ENCODE measurements around the gene BCAP29.
"Not testable (repeated sequence)": the region's sequence is repeated elsewhere in the genome, so short reads cannot be mapped to it uniquely, and the experiment has no call there.

The BCAP29 gene

DNA sequence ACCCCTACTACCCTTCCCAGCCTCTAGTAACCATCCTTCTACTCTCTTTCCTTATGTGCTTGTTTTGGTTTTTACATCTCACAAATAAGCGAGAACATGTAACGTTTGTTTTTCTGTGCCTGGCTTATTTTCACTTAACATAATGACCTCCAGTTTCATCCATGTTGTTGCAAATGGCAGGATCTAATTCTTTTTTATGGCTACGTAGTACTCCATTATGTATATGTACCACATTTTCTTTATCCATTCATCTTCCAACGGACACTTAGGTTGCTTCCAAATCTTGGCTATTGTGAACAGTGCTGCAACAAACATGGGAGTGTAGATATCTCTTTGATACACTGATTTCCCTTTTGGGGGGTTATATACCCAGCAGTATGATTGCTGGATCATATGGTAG is 47.0 kb downstream of the BCAP29 start:
- DNase-seq: no peak

DNA sequence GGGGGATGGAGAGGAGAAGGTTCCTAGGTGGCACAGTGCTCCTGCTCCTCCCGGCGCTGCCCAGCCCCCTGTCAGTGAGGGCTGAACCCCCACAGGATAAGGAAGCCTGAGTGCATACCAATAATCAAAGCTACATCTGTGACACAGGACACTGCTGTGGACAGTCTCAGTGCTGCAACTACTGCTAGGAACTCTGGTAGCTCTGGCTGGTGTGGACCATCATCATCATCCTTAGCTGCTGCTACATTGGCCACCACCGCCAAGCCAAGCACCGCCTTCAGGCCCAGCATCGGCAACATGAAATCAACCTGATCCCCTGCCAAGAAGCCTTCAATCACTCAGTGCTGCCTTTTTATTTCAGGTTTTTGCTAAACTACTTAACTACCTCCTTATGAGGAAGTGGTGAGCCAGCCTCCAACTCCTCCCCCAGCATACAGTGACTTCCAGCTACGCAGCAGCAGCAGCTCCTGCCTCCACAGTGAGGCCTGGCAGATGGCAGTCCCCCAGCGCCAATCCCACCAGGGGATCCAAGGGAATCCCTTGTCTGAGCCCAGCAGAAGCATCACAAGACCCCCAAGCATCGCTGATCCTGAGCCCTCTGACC is 48.5 kb downstream of the BCAP29 start:
- no peak for DNase-seq

DNA sequence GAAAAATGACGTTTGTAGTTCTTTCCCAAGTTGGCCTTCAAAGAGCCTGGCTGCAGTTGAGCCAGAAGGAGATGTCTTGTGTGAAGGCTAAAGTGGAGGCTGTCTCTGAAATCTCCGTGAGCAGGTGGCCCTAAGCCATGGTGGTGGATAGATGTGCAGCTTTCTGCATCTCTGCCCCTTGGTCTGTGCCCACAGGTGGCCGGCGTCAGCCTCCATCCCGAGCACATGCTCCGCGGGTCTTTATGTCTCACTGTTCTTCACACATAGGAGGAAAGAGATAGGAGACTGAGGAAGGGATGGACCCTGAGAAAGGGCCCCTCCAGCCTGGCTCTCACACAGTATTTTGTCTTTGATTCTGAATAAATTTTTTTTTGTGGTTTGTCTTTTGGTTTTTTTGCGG is 50.3 kb downstream of the BCAP29 start:
- DNase-seq: no peak

DNA sequence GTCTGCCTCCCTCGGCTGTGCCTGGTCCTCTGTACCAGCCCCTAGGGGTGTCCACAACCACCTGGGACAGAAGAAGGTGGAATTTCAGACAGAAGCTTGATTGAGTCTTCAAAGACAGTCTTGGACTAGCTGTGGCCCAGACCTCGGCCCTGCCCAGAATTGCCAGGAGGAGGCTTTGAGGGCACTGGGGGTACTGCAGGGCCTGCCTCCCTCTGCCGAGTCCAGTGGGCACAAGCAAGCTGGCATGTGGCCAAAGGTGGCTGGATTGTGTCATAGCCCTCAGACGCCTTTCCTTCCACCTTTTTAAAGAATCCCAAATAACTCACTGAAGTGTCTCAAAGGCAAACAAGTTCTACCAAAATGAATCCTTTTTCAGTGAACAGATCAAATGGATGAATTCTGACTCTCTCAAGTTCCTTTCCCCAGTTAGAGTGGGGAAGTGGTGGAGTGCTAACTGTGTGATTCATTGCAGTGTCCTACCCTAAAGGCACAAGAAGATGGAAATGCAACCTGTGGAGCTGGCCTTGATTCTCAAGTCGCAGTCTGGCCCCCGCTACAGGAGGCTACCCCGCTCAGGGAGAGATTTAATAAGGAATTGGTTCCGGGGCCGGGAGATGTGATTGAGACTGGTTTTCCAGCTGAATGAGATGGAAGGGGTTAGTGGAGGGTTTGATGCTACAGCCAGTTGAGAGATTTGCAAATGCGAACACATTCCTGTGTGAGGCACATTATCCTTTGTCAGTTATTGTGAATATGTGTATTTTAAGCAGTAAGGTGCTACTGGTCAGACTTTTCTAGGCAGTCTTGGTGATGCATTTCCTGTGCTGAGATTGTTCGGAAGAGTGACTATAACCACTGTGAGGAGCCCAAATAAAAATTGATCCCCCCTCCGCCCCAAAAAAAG is 51.8 kb downstream of the BCAP29 start:
- DNase-seq: no peak

DNA sequence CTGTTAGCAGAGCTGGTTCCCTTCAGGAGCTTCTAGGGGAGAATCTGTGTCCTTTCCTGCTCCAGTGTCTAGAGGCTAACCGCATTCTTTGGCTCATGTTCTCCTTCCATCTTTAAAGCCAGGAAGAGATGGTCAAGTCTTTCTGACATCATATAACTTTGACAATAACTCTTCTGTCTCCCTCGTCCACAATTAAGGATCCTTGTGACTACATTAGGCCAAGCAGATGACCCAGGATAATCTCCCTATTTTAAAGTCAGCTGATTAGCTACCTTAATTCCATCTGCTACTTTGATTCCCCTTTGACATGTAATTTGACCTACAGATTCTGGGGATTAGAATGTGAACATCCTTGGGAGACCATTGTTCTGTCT is 52.4 kb downstream of the BCAP29 start:
- DNase-seq: no peak

GRCh38 chr7:107638594-107638993 is 58.5 kb downstream of the BCAP29 start:
- DNase-seq: no peak

DNA sequence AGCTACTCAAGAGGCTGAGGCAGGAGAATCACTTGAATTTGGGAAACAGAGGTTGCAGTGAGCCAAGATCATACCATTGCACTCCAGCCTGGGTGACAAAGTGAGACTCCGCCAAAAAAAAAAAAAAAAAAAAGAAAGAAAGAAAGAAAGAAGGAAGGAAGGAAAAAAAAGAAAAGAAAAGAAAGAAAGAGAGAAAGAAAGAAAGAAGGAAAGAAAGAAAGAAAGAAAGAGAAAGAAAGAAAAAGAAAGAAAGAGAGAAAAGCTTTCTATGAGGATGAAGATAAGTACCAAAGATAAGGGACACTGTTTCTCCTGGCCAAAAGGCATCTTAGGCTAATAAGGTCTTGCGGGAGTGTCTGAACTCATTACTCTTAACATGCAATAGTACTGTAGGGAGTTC is 59.0 kb downstream of the BCAP29 start:
- not testable (repeated sequence) for DNase-seq

GRCh38 chr7:107641676-107642075 is 61.6 kb downstream of the BCAP29 start:
- DNase-seq: peak; percentile 98

- no peak for DNase-seq
Measured at GRCh38 chr7:107642501-107642900, 62.5 kb downstream of the BCAP29 start.

- no peak for DNase-seq
Measured at GRCh38 chr7:107643407-107643806, 63.4 kb downstream of the BCAP29 start.

- DNase-seq: no peak
Measured at GRCh38 chr7:107643938-107644308, 63.9 kb downstream of the BCAP29 start.

GRCh38 chr7:107644309-107644974 is 64.4 kb downstream of the BCAP29 start:
- DNase-seq: no peak

DNA sequence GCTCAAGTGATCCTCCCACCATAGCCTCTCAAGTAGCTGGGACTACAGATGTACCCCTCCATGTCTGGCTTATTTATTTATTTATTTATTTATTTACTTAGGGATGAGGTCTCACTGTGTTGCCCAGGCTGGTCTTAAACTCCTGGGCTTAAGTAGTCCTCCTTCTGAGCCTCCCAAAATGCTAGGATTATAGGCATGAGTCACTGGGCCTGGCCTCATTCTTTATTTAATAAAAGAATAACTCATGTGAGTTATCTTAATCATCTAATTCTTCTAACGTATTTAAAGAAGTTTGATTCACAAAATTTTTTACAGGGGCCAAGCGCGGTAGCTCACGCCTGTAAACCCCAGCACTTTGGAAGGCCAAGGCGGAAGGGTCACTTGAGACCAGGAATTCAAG is 72.6 kb downstream of the BCAP29 start:
- DNase-seq: no peak

- DNase-seq: no peak
Measured at GRCh38 chr7:107658467-107658866, 78.4 kb downstream of the BCAP29 start.

GRCh38 chr7:107659666-107660065 is 79.6 kb downstream of the BCAP29 start:
- DNase-seq: no peak

- DNase-seq: no peak
Measured at GRCh38 chr7:107660381-107661080, 80.5 kb downstream of the BCAP29 start, which contains the start of gene SLC26A4. TSS of gene SLC26A4 (plus strand) at chr7:107660828. CDS start at chr7:107661642, 814 bp downstream.

DNA sequence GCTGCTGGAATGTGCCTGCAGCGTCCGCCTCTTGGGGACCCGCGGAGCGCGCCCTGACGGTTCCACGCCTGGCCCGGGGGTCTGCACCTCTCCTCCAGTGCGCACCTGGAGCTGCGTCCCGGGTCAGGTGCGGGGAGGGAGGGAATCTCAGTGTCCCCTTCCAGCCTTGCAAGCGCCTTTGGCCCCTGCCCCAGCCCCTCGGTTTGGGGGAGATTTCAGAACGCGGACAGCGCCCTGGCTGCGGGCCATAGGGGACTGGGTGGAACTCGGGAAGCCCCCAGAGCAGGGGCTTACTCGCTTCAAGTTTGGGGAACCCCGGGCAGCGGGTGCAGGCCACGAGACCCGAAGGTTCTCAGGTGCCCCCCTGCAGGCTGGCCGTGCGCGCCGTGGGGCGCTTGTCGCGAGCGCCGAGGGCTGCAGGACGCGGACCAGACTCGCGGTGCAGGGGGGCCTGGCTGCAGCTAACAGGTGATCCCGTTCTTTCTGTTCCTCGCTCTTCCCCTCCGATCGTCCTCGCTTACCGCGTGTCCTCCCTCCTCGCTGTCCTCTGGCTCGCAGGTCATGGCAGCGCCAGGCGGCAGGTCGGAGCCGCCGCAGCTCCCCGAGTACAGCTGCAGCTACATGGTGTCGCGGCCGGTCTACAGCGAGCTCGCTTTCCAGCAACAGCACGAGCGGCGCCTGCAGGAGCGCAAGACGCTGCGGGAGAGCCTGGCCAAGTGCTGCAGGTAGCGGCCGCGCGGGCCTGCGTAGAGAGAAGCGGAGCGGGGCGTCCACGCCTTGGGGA is 81.2 kb downstream of the BCAP29 start:
- peak; percentile 59 for DNase-seq

DNA sequence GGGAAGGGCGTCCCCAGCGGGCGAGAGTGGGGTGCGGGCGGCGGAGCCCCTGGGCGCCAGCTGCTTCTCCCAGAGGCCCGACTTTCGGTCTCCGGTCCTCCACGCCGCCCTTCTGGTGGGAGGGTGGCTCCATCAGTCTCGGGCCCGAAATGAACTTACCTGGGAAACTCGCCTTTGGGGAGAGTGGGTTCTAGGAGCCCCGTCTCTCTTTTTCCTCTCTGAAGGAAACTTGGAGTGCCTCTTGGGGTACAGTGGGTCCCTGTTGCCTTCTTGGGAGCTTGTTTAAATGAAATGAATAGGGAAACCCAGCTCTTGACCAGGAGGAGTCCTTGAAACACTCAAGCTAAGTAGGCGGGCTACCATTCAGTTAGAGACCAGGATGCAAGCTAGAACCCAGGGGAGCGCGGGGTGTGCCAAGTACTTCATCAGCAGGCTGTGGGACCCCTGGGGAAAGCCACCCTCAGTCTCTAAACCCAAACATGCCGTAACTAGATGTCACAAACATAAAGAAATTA is 81.9 kb downstream of the BCAP29 start:
- peak; percentile 59 for DNase-seq

GRCh38 chr7:107663196-107663595 is 83.2 kb downstream of the BCAP29 start:
- DNase-seq: no peak

- no peak for DNase-seq
Measured at GRCh38 chr7:107666790-107667189, 86.7 kb downstream of the BCAP29 start.

DNA sequence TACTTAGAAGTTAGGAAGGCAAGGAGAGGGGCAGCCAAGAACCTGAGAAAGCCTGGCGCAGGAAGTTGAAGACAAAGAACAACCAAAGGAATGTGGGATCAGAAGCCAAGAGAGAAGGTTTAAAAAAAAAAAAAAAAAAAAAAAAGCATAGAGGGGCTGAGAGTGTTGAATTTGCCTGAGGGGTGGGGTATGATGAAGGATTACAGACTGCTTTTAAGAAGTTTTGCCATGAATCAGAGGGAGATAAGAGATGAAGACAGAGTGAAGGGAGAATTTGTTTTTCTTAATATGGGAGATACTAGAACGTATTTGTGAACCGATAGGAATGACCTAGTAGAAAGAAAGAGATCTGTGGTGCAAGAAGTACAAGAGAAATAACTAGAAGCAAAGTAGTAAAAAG is 87.3 kb downstream of the BCAP29 start:
- DNase-seq: no peak

GRCh38 chr7:107668296-107668695 is 88.2 kb downstream of the BCAP29 start:
- DNase-seq: no peak

Data from NCI-H1694 treated with DMSO at 0.1 percent for 48 hours (cell line).